HepG2 (cell line): ENCODE results near the gene SIGLEC10. TPM values are rescaled to one million over a fixed set of nuclear protein-coding genes. Genes with fewer than 3 reads are reported as not detected.
"Not testable (repeated sequence)": the region's sequence is repeated elsewhere in the genome, so short reads cannot be mapped to it uniquely, and the experiment has no call there.

ENCODE experiments used
- ATAC-seq: fragments of 200-7000 bp; cut with Tn5 transposase; 3 replicates; pipeline ENCODE4 v1.9.1; 2020; ENCODE audit warnings: mild to moderate bottlenecking, moderate library complexity
- BruUV-seq: library from RNA; stranded (reverse); fragments of 400-500 nt; replicated peaks from 2 replicates; lab custom pipeline; 2021; lab: Mats Ljungman, UMichigan
- CTCF ChIA-PET: fragments of 300-600 bp; formaldehyde crosslinking; extraction: SDS; loops from one replicate; lab custom pipeline; 2021; ENCODE audit warnings: low total read pairs, inconsistent platforms, low intra/inter-chr PET ratio; lab: Yijun Ruan, JAX
- POLR2A ChIA-PET: fragments of 350-600 bp; sonication (Branson Sonifier 250); formaldehyde crosslinking; loops from one replicate; lab custom pipeline; 2020; ENCODE audit warnings: antibody characterized with exemption, inconsistent platforms; lab: Yijun Ruan, JAX
- DNase-seq: peaks from one replicate; pipeline ENCODE4 v3.0.0-alpha.2; 2015; ENCODE audit warnings: low spot score
- FAIRE-seq: peaks from 3 replicates; lab custom pipeline; 2011; peaks lifted over from hg19 to GRCh38; lab: Jason Lieb, UNC
- H2AFZ ChIP-seq: one replicate; pipeline ENCODE4 v1.6.1; 2011; ENCODE audit warnings: low read length, inconsistent platforms
- H3K27ac ChIP-seq: fragments of 300-600 bp; 3 replicates; pipeline ENCODE4 v1.8.0; 2011; ENCODE audit warnings: mixed run types, mild to moderate bottlenecking, mixed read lengths, low read length, inconsistent platforms; ENCODE audit not compliant: insufficient read depth; ENCODE audit errors: extremely low read length
- H3K27me3 ChIP-seq, 2 experiments: fragments of 200-600 bp in 1 of 2; 2 replicates in 1 of 2; 3 replicates in 1 of 2; pipeline versions ENCODE4 v1.6.0 to v1.8.0; 2011; ENCODE audit warnings: low read length in 2 of 2, mild to moderate bottlenecking in 2 of 2, moderate library complexity in 2 of 2, inconsistent platforms in 1 of 2; ENCODE audit not compliant: insufficient read depth in 2 of 2, control insufficient read depth in 1 of 2
- H3K36me3 ChIP-seq, 2 experiments: fragments of 200-600 bp in 1 of 2; replicated peaks in 1 of 2; 2 replicates in 1 of 2; 3 replicates in 1 of 2; pipeline versions ENCODE4 v1.5.1 to v1.8.0; 2011; ENCODE audit warnings: low read length in 2 of 2, inconsistent platforms in 1 of 2; ENCODE audit not compliant: insufficient read depth in 2 of 2, control insufficient read depth in 1 of 2
- H3K4me1 ChIP-seq: 2 replicates; pipeline ENCODE4 v1.5.1; 2012; ENCODE audit warnings: low read length, inconsistent platforms; ENCODE audit not compliant: insufficient read depth
- H3K4me2 ChIP-seq: 2 replicates; pipeline ENCODE4 v1.6.0; 2011; ENCODE audit warnings: low read depth, low read length, inconsistent platforms
- H3K4me3 ChIP-seq, 3 experiments: fragments of 200-600 bp in 1 of 3; sonication (generic), shearing (Covaris generic) in 1 of 3; replicated peaks in 1 of 3; 2 replicates each; pipeline ENCODE4 v1.5.1; 2011 to 2016; ENCODE audit warnings: low read length in 3 of 3, inconsistent platforms in 2 of 3, low read depth in 2 of 3, mild to moderate bottlenecking in 2 of 3, control low read depth in 1 of 3, mixed read lengths in 1 of 3; ENCODE audit not compliant: insufficient read depth in 1 of 3
- H3K79me2 ChIP-seq: one replicate; pipeline ENCODE4 v1.6.1; 2011; ENCODE audit warnings: low read length, inconsistent platforms; ENCODE audit not compliant: insufficient read depth
- H3K9ac ChIP-seq: 2 replicates; pipeline ENCODE4 v1.6.0; 2011; ENCODE audit warnings: mild to moderate bottlenecking, low read depth, low read length, inconsistent platforms; ENCODE audit not compliant: insufficient read depth
- H3K9me3 ChIP-seq: 2 replicates; pipeline ENCODE4 v1.5.1; 2012; ENCODE audit warnings: mild to moderate bottlenecking, low read length
- H4K20me1 ChIP-seq: 2 replicates; pipeline ENCODE4 v1.6.0; 2011; ENCODE audit warnings: inconsistent platforms, mild to moderate bottlenecking, low read length, moderate library complexity; ENCODE audit not compliant: insufficient read depth
- CBX2 ChIP-seq, 2 experiments: fragments of 200-600 bp in 1 of 2; sonication (generic); formaldehyde crosslinking in 1 of 2; IDR thresholded peaks; 2 replicates each; pipeline versions ENCODE4 v1.7.0 to v1.8.1; 2018 to 2022; ENCODE audit warnings: low read depth in 2 of 2, low read length in 1 of 2, mild to moderate bottlenecking in 1 of 2, missing genetic modification reagents in 1 of 2
- MAFF ChIP-seq: IDR thresholded peaks from 2 replicates; pipeline ENCODE4 v1.6.1; 2011; ENCODE audit warnings: low read depth, low read length, improper control_type of control experiment
- MAFK ChIP-seq, 2 experiments: IDR thresholded peaks in 1 of 2; conservative IDR thresholded peaks in 1 of 2; 2 replicates each; pipeline ENCODE4 v1.6.1; 2011; ENCODE audit warnings: improper control_type of control experiment in 2 of 2, low read length in 2 of 2
- WGBS: methylation state at CpG from one replicate; pipeline ENCODE4 v1.1.6; 2017; ENCODE audit warnings: low lambda C conversion rate; 5-methylcytosine and 5-hydroxymethylcytosine counted together
- in situ Hi-C: cut with HindIII; loops from 2 replicates; pipeline ENCODE4 v1.10.0; 2017; ENCODE audit warnings: low pct_unique_long_range_greater_than_20kb; ENCODE audit not compliant: extremely low pct_ligation_motif_present
- intact Hi-C: fragments of 100-400 bp; cut with micrococcal nuclease; formaldehyde crosslinking; loops from one replicate; pipeline ENCODE4 v1.10.0; 2022; ENCODE audit not compliant: unreplicated experiment
- polyA plus RNA-seq, 8 experiments: library from polyadenylated mRNA; depleted of rRNA in 3 of 8; stranded (reverse) in 7 of 8; unstranded in 1 of 8; fragments of >200 nt; fragmentation: Illumina TruSeq in 4 of 8; extraction: Trizol in 4 of 8; gene quantifications; 2 replicates each; pipeline versions ENCODE4 v1.2.1 to v1.2.3, GENCODE V29; 2011 to 2016; ENCODE audit warnings: low read depth in 4 of 8, missing spikeins in 1 of 8, mixed read lengths in 1 of 8; ENCODE audit not compliant: insufficient read depth in 1 of 8
- total RNA-seq, 5 experiments: library from RNA; depleted of rRNA; stranded (reverse); fragments of >200 nt; fragmentation: Illumina TruSeq; extraction: Trizol; gene quantifications; 2 replicates each; pipeline ENCODE4 v1.2.3, GENCODE V29; 2016; ENCODE audit warnings: low read depth in 1 of 5

SIGLEC10 gene
- total and polyA plus RNA-seq, 2 of the 13 experiments (the other 11 are each of a cell fraction or from before 2014, with no cell fraction given), result not detected

DNA sequence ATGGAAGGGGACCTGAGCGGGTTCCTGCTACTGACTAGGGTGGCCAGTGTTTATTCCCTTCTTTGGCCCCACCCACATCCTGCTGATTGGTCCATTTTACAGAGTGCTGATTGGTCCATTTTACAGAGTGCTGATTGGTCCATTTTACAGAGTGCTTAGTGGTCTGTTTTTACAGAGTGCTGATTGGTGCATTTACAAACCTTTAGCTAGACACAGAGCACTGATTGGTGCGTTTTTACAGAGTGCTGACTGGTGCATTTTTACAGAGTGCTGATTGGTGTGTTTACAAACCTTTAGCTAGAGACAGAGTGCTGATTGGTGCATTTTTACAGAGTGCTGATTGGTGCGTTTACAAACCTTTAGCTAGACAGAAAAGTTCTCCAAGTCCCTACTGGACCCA lies 30.1 kb upstream of the SIGLEC10 start:
- H3K79me2 ChIP-seq, H4K20me1 ChIP-seq, CTCF ChIA-PET, POLR2A ChIA-PET, H3K9ac ChIP-seq, H2AFZ ChIP-seq, intact Hi-C loops, FAIRE-seq, H3K9me3 ChIP-seq, ATAC-seq, H3K36me3 ChIP-seq, in situ Hi-C loops, H3K4me2 ChIP-seq, H3K27ac ChIP-seq, H3K4me3 ChIP-seq, BruUV-seq, DNase-seq, H3K4me1 ChIP-seq: not testable (repeated sequence)
- WGBS, result 26% methylated on average over 3 of the region's 3 CpGs
- peak; percentile 8 to 62; a peak in 2 of 4 replicates for TF ChIP-seq MAFK (conservative IDR thresholded peaks at IDR 0.05 in 1 of 2, IDR thresholded peaks at IDR 0.05 in 1 of 2; ENCODE audit: low read length in 2 of 2)
- peak; percentile 51 for TF ChIP-seq MAFF
- H3K27me3 ChIP-seq, result peaks cover 2 to 11% of the 10 kb centered on the region in 2 experiments; a peak in 4 of 5 replicates

GRCh38 chr19:51441410-51442390 lies 24.3 kb upstream of the SIGLEC10 start:
- BruUV-seq, result no TSS peak
- intact Hi-C loops, result no loop called here
- H3K27ac ChIP-seq, result no peak overlapping the region
- ATAC-seq (no peak), FAIRE-seq (no peak), DNase-seq (no peak)
- H3K4me1 ChIP-seq, result no peaks in the 10 kb centered on the region
- CTCF ChIA-PET, result no interaction called here
- 41% methylated on average over 23 of the region's 31 CpGs for WGBS
- no peak overlapping the region for H3K9ac ChIP-seq
- no peak overlapping the region for H3K4me2 ChIP-seq
- no peak overlapping the region for H2AFZ ChIP-seq
- H3K36me3 ChIP-seq, result no peaks in the 10 kb centered on the region
- in situ Hi-C loops, result no loop called here
- peaks cover 1 to 19% of the 10 kb centered on the region in 2 experiments; a peak in 3 of 5 replicates for H3K27me3 ChIP-seq
- no peaks in the 10 kb centered on the region for H3K79me2 ChIP-seq
- no peak overlapping the region for H3K4me3 ChIP-seq
- no peaks in the 10 kb centered on the region for H3K9me3 ChIP-seq
- H4K20me1 ChIP-seq, result no peaks in the 10 kb centered on the region
- TF ChIP-seq CBX2 (IDR thresholded peaks at IDR 0.05; ENCODE audit: low read depth, low read length), result no peak
- TF ChIP-seq CBX2 (CRISPR knock-in tag; IDR thresholded peaks at IDR 0.05; ENCODE audit: low read depth), result no peak
- POLR2A ChIA-PET, result no interaction called here
